ENCODE data around the gene CLSTN1.

Gene CLSTN1

GRCh38 chr1:9852004-9852403 is 28.2 kb upstream of the CLSTN1 start:
- Histone ChIP-seq H3K27ac (no peak overlapping the region), H3K4me3 (no peak overlapping the region)
- no peak for DNase-seq (ENCODE audit: low spot score)

GRCh38 chr1:9850442-9851162 is 26.8 kb upstream of the CLSTN1 start:
- no peak for DNase-seq (ENCODE audit: low spot score)
- Histone ChIP-seq H3K4me3 (no peak overlapping the region), H3K27ac (no peak overlapping the region)
- TF ChIP-seq CTCF (IDR thresholded peaks at IDR 0.05), result no peak

More at GRCh38 chr1:9852004-9852403, 28.2 kb upstream of the CLSTN1 start:
- no peak for TF ChIP-seq CTCF (IDR thresholded peaks at IDR 0.05)

- no peak overlapping the region for H3K27ac ChIP-seq
- TF ChIP-seq CTCF (IDR thresholded peaks at IDR 0.05), result no peak
- DNase-seq (ENCODE audit: low spot score), result no peak
- no peak overlapping the region for H3K4me3 ChIP-seq
Observed at GRCh38 chr1:9849691-9850441, 26.1 kb upstream of the CLSTN1 start.

- Histone ChIP-seq H3K4me3 (no peak overlapping the region), H3K27ac (no peak overlapping the region)
- no peak for DNase-seq (ENCODE audit: low spot score)
- no peak for TF ChIP-seq CTCF (IDR thresholded peaks at IDR 0.05)
Observed at GRCh38 chr1:9848022-9848421, 24.3 kb upstream of the CLSTN1 start.

GRCh38 chr1:9847269-9847668 is 23.5 kb upstream of the CLSTN1 start:
- TF ChIP-seq CTCF (IDR thresholded peaks at IDR 0.05), result no peak
- DNase-seq (ENCODE audit: low spot score), result no peak
- H3K4me3 ChIP-seq, result no peak overlapping the region
- no peak overlapping the region for H3K27ac ChIP-seq

GRCh38 chr1:9846611-9847171 is 22.9 kb upstream of the CLSTN1 start:
- no peak for TF ChIP-seq CTCF (IDR thresholded peaks at IDR 0.05)
- Histone ChIP-seq H3K27ac (no peak overlapping the region), H3K4me3 (no peak overlapping the region)
- no peak for DNase-seq (ENCODE audit: low spot score)

All from coronary artery (tissue), 2 donors.